Fibroblast of skin of abdomen (primary cell): ENCODE results near the gene XRCC5.

Source experiments
- DNase-seq: peaks from one replicate; pipeline ENCODE4 v3.0.0-alpha.2; 2013

The XRCC5 gene

DNA sequence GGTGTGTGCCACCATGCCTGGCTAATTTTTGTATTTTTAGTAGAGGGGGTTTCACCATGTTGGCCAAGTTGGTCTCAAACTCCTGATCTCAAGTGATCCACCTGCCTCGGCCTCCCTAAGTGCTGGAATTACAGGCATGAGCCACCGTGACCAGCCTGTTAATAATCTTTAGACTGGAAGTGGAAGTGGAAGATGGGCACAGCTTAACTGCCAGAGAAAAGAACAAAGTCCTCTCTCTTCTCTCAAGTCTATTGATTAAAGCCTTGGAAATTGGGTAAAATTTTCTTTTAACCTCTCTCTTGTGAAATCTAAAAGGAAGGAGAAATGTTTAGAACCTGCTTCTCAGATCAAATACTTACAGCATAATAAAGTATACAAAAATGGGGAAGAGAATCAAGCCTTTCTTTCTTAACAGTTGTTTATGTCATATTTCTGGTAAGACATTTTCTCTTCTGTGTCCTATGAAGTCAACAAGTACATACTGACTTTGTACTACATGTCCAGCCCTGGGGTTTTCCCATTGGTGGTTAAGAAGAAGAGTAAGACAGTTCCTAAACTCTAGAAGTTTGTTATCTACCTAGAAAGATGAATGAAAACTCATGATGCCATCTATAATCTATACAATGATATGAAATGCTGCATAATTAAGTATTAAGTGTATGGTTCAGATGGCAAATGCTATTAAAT is 22.8 kb upstream of the XRCC5 start:
- DNase-seq = no peak

DNA sequence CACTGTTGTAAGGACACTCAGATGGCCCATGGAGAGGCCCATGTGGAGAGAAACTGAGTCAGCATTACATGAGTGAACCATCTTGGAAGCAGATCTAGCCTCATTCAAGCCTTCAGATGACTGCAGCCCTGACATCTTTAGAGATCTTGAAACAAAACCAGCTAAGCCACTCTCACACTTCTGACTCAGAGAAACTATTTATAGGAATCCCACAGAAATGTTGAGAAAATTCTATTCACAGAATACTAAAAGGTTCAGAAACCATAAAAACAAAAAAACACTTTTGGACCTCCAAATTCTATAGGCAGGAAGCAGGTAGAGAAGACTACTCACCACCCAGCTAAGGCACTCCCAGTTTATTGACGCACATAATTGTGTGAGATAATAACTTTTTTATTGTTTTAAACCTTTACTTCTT is 18.8 kb upstream of the XRCC5 start:
- no peak for DNase-seq

GRCh38 chr2:216092646-216093045 is 16.5 kb upstream of the XRCC5 start:
- no peak for DNase-seq

- no peak for DNase-seq
These were observed 14.4 kb upstream of the XRCC5 start for GRCh38 chr2:216094701-216095100.

- DNase-seq = no peak
These were observed 10.5 kb upstream of the XRCC5 start for GRCh38 chr2:216098421-216099334.

DNA sequence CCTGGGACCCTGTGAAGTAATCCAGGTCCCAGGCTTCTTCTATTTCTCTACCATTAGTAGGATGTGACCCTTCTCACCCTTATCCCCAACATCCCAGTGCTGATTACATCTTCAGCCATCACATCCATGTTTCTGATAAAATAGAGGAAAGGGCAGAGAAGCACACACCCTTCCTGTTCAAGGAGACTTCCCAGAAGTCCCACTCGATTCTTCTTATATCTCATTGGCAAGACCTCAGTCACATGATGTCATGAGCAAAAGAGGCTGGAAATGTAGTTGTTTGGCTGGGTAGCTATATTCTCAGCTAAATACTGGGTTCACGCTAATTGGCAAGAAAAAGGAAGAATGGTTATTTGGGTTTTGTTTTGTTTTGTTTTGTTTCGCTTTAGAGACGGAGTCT is 8.0 kb upstream of the XRCC5 start:
- DNase-seq = no peak

GRCh38 chr2:216103213-216103612 is 5.9 kb upstream of the XRCC5 start:
- no peak for DNase-seq

DNA sequence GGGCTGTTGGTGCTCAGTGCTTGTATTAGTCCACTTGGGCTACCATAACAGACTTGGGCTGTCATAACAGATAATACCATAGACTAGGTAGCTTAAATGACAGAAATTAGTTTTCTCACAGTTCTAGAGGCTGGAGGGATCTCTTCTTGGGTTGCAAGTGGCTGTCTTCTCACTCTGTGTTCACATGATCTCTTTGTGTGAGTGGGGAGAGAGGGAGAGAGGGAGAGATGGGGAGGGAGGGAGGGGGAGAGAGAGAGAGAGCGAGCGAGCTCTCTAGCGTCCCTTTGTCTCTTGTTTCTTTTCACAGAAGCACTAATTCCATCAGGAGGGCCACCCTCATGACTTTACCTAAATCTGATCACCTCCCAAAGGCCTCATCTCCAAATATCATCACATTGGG is 4.5 kb upstream of the XRCC5 start:
- no peak for DNase-seq

DNA sequence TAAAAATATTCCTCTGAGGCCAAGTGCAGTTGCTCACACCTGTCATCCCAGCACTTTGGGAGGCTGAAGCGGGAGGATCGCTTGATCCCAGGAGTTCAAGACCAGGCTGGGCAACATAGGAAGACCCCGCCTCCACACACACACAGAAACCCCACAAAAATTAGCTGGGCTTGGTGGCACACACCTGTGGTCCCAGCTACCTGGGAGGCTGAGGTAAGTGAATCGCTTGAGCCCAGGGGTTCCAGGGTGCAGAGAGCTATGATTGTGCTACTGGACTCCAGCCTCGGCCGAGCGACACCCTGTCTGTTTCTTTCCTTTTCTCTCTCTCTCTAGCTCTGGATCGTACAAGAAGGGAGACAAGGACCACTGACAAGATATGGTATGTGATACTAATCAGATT is 1.8 kb upstream of the XRCC5 start:
- no peak for DNase-seq

GRCh38 chr2:216107760-216108159 is 1.4 kb upstream of the XRCC5 start:
- DNase-seq = no peak

- DNase-seq = no peak
These were observed 710 bp upstream of the XRCC5 start for GRCh38 chr2:216108310-216108966.

- DNase-seq = peak; percentile 59
These were observed 940 bp downstream of the XRCC5 start for GRCh38 chr2:216109962-216110614.

DNA sequence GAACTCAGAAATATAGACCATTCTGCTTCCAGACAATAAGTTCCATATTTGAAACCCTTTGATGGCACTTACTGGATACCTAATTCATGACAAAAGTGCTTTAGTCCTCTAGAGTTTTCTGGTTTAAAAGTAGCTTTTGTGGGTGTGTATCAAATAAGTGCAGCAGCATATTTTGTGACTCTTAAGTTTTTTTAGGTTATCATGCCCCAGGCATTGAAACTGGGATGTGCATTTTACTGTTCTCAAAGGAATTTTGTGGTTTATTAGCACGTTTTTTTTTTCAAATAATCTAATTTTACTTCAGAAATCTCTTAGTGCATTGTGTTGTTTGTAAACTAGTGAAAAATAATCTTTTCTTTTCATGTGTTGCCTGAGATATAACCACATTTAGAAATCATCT is 1.5 kb downstream of the XRCC5 start:
- DNase-seq = no peak

DNA sequence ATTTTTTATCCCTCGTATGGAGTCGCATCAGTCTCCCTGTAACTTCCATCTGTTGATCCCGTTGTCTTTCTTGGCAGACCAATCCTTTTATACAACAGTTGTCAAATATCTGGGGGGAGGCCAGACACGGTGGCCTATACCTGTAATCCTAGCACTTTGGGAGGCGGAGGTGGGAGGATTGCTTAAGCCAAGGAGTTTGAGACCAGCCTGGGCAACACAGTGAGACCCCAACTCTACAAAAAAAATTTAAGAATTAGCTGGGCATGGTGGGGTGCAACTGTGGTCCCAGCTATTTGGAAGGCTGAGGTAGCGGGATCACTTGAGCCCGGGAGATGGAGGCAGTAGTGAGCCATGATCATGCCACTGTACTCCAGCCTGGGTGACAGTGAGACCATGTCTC is 2.0 kb downstream of the XRCC5 start:
- DNase-seq = no peak

DNA sequence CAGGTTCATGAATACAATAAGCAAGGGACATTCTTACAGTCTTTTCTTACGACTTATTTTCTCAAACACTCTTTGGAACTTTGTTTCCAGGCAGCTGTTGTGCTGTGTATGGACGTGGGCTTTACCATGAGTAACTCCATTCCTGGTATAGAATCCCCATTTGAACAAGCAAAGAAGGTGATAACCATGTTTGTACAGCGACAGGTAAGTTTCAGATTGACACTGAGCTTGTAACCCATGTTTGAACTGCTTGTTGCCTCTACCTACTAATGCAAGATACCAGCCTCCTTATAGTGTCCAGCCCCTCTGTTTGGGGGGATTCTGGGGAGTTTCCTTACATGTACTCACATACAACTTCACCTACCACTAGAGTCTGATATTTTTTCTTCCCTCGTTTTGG is 3.8 kb downstream of the XRCC5 start:
- DNase-seq = no peak

DNA sequence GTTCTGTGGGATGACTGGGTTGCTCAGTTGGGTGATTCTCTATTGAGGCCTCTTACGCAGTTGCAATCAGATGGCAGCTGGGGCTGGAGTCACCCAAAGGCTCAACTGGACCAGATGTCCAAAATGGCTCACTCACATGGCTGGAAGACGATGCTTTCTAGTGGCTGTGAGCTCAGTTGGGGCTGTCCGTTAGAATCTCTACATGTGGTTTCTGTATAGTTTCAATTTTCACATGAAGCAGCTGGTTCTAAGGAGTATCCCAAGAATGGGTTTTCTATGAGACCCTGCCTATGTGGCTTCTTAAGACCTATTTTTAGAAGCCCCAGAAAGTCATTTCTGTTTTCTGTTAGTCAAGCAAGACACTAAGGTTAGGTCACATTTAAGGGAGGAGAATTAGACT is 4.4 kb downstream of the XRCC5 start:
- DNase-seq = no peak

GRCh38 chr2:216114382-216114713 is 5.2 kb downstream of the XRCC5 start:
- DNase-seq = no peak

- DNase-seq = peak; percentile 99
These were observed 5.8 kb downstream of the XRCC5 start for GRCh38 chr2:216114714-216115531.

- DNase-seq = peak; percentile 22
These were observed 7.3 kb downstream of the XRCC5 start for GRCh38 chr2:216116418-216116817.

GRCh38 chr2:216117561-216118340 is 8.6 kb downstream of the XRCC5 start:
- DNase-seq = peak; percentile 80

- no peak for DNase-seq
These were observed 9.3 kb downstream of the XRCC5 start for GRCh38 chr2:216118474-216118873.
